Astrocyte of the cerebellum (primary cell): ENCODE measurements around the gene GLIPR2.

ENCODE experiments used
- DNase-seq: peaks from one replicate; pipeline ENCODE4 v3.0.0-alpha.2; 2011; ENCODE audit warnings: low read depth
- H3K4me3 ChIP-seq: 2 replicates; pipeline ENCODE4 v1.5.1; 2011; ENCODE audit warnings: mild to moderate bottlenecking, low read depth, low read length, moderate library complexity
- CTCF ChIP-seq: IDR thresholded peaks from 2 replicates; pipeline ENCODE4 v1.5.1; 2012; ENCODE audit warnings: low read length, low read depth, moderate library complexity, mild to moderate bottlenecking; ENCODE audit errors: missing control alignments
- in situ Hi-C: cut with HindIII; loops from 2 replicates; pipeline ENCODE4 v1.10.0; 2017; ENCODE audit warnings: low sequenced_read_pairs

The GLIPR2 gene

GRCh38 chr9:36163049-36163785 lies 26.7 kb downstream of the GLIPR2 start:
- no peak overlapping the region for H3K4me3 ChIP-seq
- no peak for TF ChIP-seq CTCF
- in situ Hi-C loops = no loop called here
- peak; percentile 38 for DNase-seq

GRCh38 chr9:36163786-36164170 lies 27.2 kb downstream of the GLIPR2 start:
- TF ChIP-seq CTCF = no peak
- in situ Hi-C loops = no loop called here
- no peak for DNase-seq
- H3K4me3 ChIP-seq = no peak overlapping the region

- no peak for DNase-seq
- H3K4me3 ChIP-seq = no peak overlapping the region
- no peak for TF ChIP-seq CTCF
- in situ Hi-C loops = no loop called here
Measured at GRCh38 chr9:36164372-36164771, 27.8 kb downstream of the GLIPR2 start.

GRCh38 chr9:36164989-36165388 lies 28.5 kb downstream of the GLIPR2 start:
- DNase-seq = no peak
- in situ Hi-C loops = no loop called here
- no peak for TF ChIP-seq CTCF
- no peak overlapping the region for H3K4me3 ChIP-seq

- DNase-seq = no peak
- H3K4me3 ChIP-seq = no peak overlapping the region
- in situ Hi-C loops = no loop called here
- no peak for TF ChIP-seq CTCF
Measured at GRCh38 chr9:36165826-36166167, 29.3 kb downstream of the GLIPR2 start.

GRCh38 chr9:36166168-36166927 lies 29.8 kb downstream of the GLIPR2 start:
- DNase-seq = peak; percentile 72
- peak; percentile 84 for TF ChIP-seq CTCF
- H3K4me3 ChIP-seq = peak overlapping the region; percentile 36
- in situ Hi-C loops = no loop called here
